ENCODE measurements around the gene FZD1. TPM values are rescaled to one million over a fixed set of nuclear protein-coding genes. Genes with fewer than 3 reads are reported as not detected.
"Not testable (repeated sequence)": the region's sequence is repeated elsewhere in the genome, so short reads cannot be mapped to it uniquely, and the experiment has no call there.

Gene FZD1
- total RNA-seq, 1 donor from 2014 or later: 0.84 TPM

- H3K4me1 Mint-ChIP-seq (ENCODE audit: low read depth): no peaks in the 10 kb centered on the region
- no peaks in the 10 kb centered on the region for H3K27me3 Mint-ChIP-seq (ENCODE audit: low read depth)
- intact Hi-C loops (cut with micrococcal nuclease): no loop called here
- DNase-seq (ENCODE audit: low spot score): no peak
- no peaks in the 10 kb centered on the region for H3K9me3 Mint-ChIP-seq
- no peaks in the 10 kb centered on the region for H3K36me3 Mint-ChIP-seq (ENCODE audit: low read depth)
- no peak overlapping the region for H3K4me3 Mint-ChIP-seq (ENCODE audit: low read depth)
- no peak overlapping the region for H3K27ac Mint-ChIP-seq
Observed at GRCh38 chr7:91292506-91292905, 28.3 kb downstream of the FZD1 start.

- DNase-seq (ENCODE audit: low spot score): no peak
- Mint-ChIP-seq H3K9me3 (no peaks in the 10 kb centered on the region), H3K27ac (no peak overlapping the region), H3K4me3 (ENCODE audit: low read depth) (no peak overlapping the region), H3K4me1 (ENCODE audit: low read depth) (no peaks in the 10 kb centered on the region), H3K27me3 (ENCODE audit: low read depth) (no peaks in the 10 kb centered on the region), H3K36me3 (ENCODE audit: low read depth) (no peaks in the 10 kb centered on the region)
- intact Hi-C loops (cut with micrococcal nuclease): no loop called here
Observed at GRCh38 chr7:91293136-91293535, 28.9 kb downstream of the FZD1 start.

- Mint-ChIP-seq H3K36me3 (ENCODE audit: low read depth) (no peaks in the 10 kb centered on the region), H3K4me1 (ENCODE audit: low read depth) (no peaks in the 10 kb centered on the region), H3K4me3 (ENCODE audit: low read depth) (no peak overlapping the region), H3K27ac (no peak overlapping the region), H3K9me3 (no peaks in the 10 kb centered on the region), H3K27me3 (ENCODE audit: low read depth) (no peaks in the 10 kb centered on the region)
- intact Hi-C loops (cut with micrococcal nuclease): no loop called here
- no peak for DNase-seq (ENCODE audit: low spot score)
Observed at GRCh38 chr7:91293840-91294239, 29.6 kb downstream of the FZD1 start.

- intact Hi-C loops (cut with micrococcal nuclease): no loop called here
- H3K27ac Mint-ChIP-seq: no peak overlapping the region
- no peaks in the 10 kb centered on the region for H3K4me1 Mint-ChIP-seq (ENCODE audit: low read depth)
- H3K27me3 Mint-ChIP-seq (ENCODE audit: low read depth): no peaks in the 10 kb centered on the region
- H3K9me3 Mint-ChIP-seq: no peaks in the 10 kb centered on the region
- H3K4me3 Mint-ChIP-seq (ENCODE audit: low read depth): no peak overlapping the region
- no peak for DNase-seq (ENCODE audit: low spot score)
- H3K36me3 Mint-ChIP-seq (ENCODE audit: low read depth): no peaks in the 10 kb centered on the region
Observed at GRCh38 chr7:91294639-91295220, 30.5 kb downstream of the FZD1 start.

GRCh38 chr7:91295576-91295975, 31.3 kb downstream of the FZD1 start:
- Mint-ChIP-seq H3K9me3 (no peaks in the 10 kb centered on the region), H3K27ac (no peak overlapping the region), H3K36me3 (ENCODE audit: low read depth) (no peaks in the 10 kb centered on the region), H3K4me3 (ENCODE audit: low read depth) (no peak overlapping the region), H3K4me1 (ENCODE audit: low read depth) (no peaks in the 10 kb centered on the region), H3K27me3 (ENCODE audit: low read depth) (no peaks in the 10 kb centered on the region)
- no peak for DNase-seq (ENCODE audit: low spot score)
- intact Hi-C loops (cut with micrococcal nuclease): no loop called here

GRCh38 chr7:91297939-91298338, 33.7 kb downstream of the FZD1 start:
- Mint-ChIP-seq H3K27ac (no peak overlapping the region), H3K27me3 (ENCODE audit: low read depth) (no peaks in the 10 kb centered on the region), H3K4me1 (ENCODE audit: low read depth) (no peaks in the 10 kb centered on the region), H3K36me3 (ENCODE audit: low read depth) (no peaks in the 10 kb centered on the region), H3K9me3 (no peaks in the 10 kb centered on the region), H3K4me3 (ENCODE audit: low read depth) (no peak overlapping the region)
- no peak for DNase-seq (ENCODE audit: low spot score)
- intact Hi-C loops (cut with micrococcal nuclease): no loop called here

- no peaks in the 10 kb centered on the region for H3K4me1 Mint-ChIP-seq (ENCODE audit: low read depth)
- no peak overlapping the region for H3K4me3 Mint-ChIP-seq (ENCODE audit: low read depth)
- no peaks in the 10 kb centered on the region for H3K36me3 Mint-ChIP-seq (ENCODE audit: low read depth)
- no peak for DNase-seq (ENCODE audit: low spot score)
- intact Hi-C loops (cut with micrococcal nuclease): no loop called here
- H3K27me3 Mint-ChIP-seq (ENCODE audit: low read depth): no peaks in the 10 kb centered on the region
- H3K9me3 Mint-ChIP-seq: no peaks in the 10 kb centered on the region
- H3K27ac Mint-ChIP-seq: no peak overlapping the region
Observed at GRCh38 chr7:91299952-91300775, 35.9 kb downstream of the FZD1 start.

GRCh38 chr7:91302794-91303193, 38.6 kb downstream of the FZD1 start:
- Mint-ChIP-seq H3K4me1 (ENCODE audit: low read depth) (no peaks in the 10 kb centered on the region), H3K27me3 (ENCODE audit: low read depth) (no peaks in the 10 kb centered on the region), H3K4me3 (ENCODE audit: low read depth) (no peak overlapping the region), H3K9me3 (no peaks in the 10 kb centered on the region), H3K27ac (no peak overlapping the region), H3K36me3 (ENCODE audit: low read depth) (no peaks in the 10 kb centered on the region)
- intact Hi-C loops (cut with micrococcal nuclease): no loop called here
- no peak for DNase-seq (ENCODE audit: low spot score)

- Mint-ChIP-seq H3K27me3 (ENCODE audit: low read depth) (no peaks in the 10 kb centered on the region), H3K27ac (no peak overlapping the region), H3K9me3 (no peaks in the 10 kb centered on the region), H3K36me3 (ENCODE audit: low read depth) (no peaks in the 10 kb centered on the region), H3K4me1 (ENCODE audit: low read depth) (no peaks in the 10 kb centered on the region), H3K4me3 (ENCODE audit: low read depth) (no peak overlapping the region)
- intact Hi-C loops (cut with micrococcal nuclease): no loop called here
- no peak for DNase-seq (ENCODE audit: low spot score)
Observed at GRCh38 chr7:91306266-91306665, 42.0 kb downstream of the FZD1 start.

- no peak for DNase-seq (ENCODE audit: low spot score)
- Mint-ChIP-seq H3K27ac (no peak overlapping the region), H3K27me3 (ENCODE audit: low read depth) (no peaks in the 10 kb centered on the region), H3K9me3 (no peaks in the 10 kb centered on the region), H3K4me3 (ENCODE audit: low read depth) (no peak overlapping the region), H3K4me1 (ENCODE audit: low read depth) (no peaks in the 10 kb centered on the region), H3K36me3 (ENCODE audit: low read depth) (no peaks in the 10 kb centered on the region)
- intact Hi-C loops (cut with micrococcal nuclease): no loop called here
Observed at GRCh38 chr7:91307467-91307866, 43.2 kb downstream of the FZD1 start.

- H3K4me1 Mint-ChIP-seq (ENCODE audit: low read depth); H3K27ac Mint-ChIP-seq; H3K4me3 Mint-ChIP-seq (ENCODE audit: low read depth); intact Hi-C loops (cut with micrococcal nuclease); H3K9me3 Mint-ChIP-seq; H3K36me3 Mint-ChIP-seq (ENCODE audit: low read depth); H3K27me3 Mint-ChIP-seq (ENCODE audit: low read depth); DNase-seq (ENCODE audit: low spot score): not testable (repeated sequence)
Observed at GRCh38 chr7:91308191-91308590, 44.0 kb downstream of the FZD1 start.

- Mint-ChIP-seq H3K9me3 (no peaks in the 10 kb centered on the region), H3K4me3 (ENCODE audit: low read depth) (no peak overlapping the region), H3K27ac (no peak overlapping the region), H3K27me3 (ENCODE audit: low read depth) (no peaks in the 10 kb centered on the region), H3K36me3 (ENCODE audit: low read depth) (no peaks in the 10 kb centered on the region), H3K4me1 (ENCODE audit: low read depth) (no peaks in the 10 kb centered on the region)
- no peak for DNase-seq (ENCODE audit: low spot score)
- intact Hi-C loops (cut with micrococcal nuclease): no loop called here
Observed at GRCh38 chr7:91310830-91311460, 46.7 kb downstream of the FZD1 start.

- no peak overlapping the region for H3K27ac Mint-ChIP-seq
- no peaks in the 10 kb centered on the region for H3K4me1 Mint-ChIP-seq (ENCODE audit: low read depth)
- no peak for DNase-seq (ENCODE audit: low spot score)
- H3K4me3 Mint-ChIP-seq (ENCODE audit: low read depth): no peak overlapping the region
- no peaks in the 10 kb centered on the region for H3K36me3 Mint-ChIP-seq (ENCODE audit: low read depth)
- H3K9me3 Mint-ChIP-seq: no peaks in the 10 kb centered on the region
- intact Hi-C loops (cut with micrococcal nuclease): no loop called here
- no peaks in the 10 kb centered on the region for H3K27me3 Mint-ChIP-seq (ENCODE audit: low read depth)
Observed at GRCh38 chr7:91311839-91312238, 47.6 kb downstream of the FZD1 start.
